Hepatic stellate cell (primary cell): ENCODE results near the gene SPINT4.
"Not testable (repeated sequence)": the region's sequence is repeated elsewhere in the genome, so short reads cannot be mapped to it uniquely, and the experiment has no call there.

Experiments used
- DNase-seq: peaks from one replicate; pipeline ENCODE4 v3.0.0; 2011; ENCODE audit warnings: low spot score

SPINT4 gene

DNA sequence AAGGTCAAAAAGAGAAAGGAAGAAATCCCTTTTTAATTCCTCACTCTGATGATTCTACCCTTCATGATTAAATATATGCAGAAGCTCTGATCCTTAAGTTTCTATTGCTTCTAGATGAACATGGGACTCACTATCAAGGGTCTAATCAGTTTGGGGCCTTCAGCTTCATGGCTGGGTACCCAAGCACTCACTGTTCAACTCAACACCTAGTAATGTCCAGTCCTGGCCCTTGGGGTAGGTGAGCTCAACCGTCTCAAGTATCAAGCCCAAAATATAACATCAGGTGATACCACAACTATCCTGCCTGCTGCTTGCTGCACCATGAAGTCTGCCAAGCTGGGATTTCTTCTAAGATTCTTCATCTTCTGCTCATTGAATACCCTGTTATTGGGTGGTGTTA lies at the start of gene SPINT4:
Gene SPINT4 (plus strand): TSS at position 301 of the 400 bp plus-strand sequence. CDS start 21 bp downstream, at position 322.
- no peak for DNase-seq

DNA sequence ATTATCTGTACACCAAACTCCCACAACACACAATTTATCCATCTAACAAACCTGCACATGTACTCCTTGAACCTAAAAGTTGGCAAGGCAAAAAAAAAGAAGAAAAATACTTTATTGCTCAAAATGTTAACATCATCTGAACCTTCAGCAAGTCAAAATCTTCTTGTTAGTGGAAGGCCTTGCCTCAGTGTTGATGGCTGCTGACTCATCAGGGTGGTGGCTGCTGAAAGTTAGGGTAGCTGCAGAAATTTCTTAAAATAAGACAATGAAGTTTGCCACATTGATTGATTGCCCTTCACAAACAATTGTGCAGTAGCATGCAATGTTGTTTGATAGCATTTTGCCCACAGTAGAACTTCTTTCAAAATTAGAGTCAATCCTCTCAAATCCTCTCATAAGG lies 49.4 kb upstream of the SPINT4 start:
- DNase-seq: no peak

- no peak for DNase-seq
Observed at GRCh38 chr20:45679650-45680049, 42.5 kb upstream of the SPINT4 start.

DNA sequence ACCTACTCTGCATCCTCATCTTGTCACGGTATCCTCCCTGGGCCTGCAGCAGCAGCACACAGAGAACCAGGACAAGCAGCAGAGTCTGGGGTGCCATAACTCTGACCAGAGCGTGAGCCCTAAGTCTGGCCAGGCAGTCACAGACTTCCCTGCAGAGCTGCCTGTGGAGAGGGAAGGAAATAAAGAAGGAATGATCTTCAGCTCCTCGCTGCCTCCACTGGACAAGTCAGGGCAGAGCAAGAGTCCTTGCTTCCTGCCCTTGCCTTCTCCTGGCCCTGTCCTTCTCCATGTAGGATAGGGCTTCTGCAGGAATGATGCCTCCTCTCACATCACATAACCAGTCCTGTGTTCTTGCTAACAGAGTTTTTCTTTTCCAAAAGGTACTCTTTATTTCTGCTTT lies 36.3 kb upstream of the SPINT4 start:
- peak; percentile 3 for DNase-seq

- not testable (repeated sequence) for DNase-seq
Observed at GRCh38 chr20:45693346-45693745, 28.8 kb upstream of the SPINT4 start.

- DNase-seq: no peak
Observed at GRCh38 chr20:45695496-45695895, 26.7 kb upstream of the SPINT4 start.

- DNase-seq: no peak
Observed at GRCh38 chr20:45701104-45701503, 21.0 kb upstream of the SPINT4 start.

GRCh38 chr20:45701873-45702272 lies 20.3 kb upstream of the SPINT4 start, which contains the start of gene WFDC13:
Gene WFDC13, plus strand, starts transcription at chr20:45702038. Its CDS starts 86 bp downstream, at chr20:45702124.
- no peak for DNase-seq

GRCh38 chr20:45704969-45705637 lies 17.0 kb upstream of the SPINT4 start, which contains the start of gene WFDC10B:
Gene WFDC10B, minus strand, starts transcription at chr20:45705019. Its CDS starts 19,027 bp downstream, at chr20:45685992.
- DNase-seq: no peak

- DNase-seq: not testable (repeated sequence)
Observed at GRCh38 chr20:45716141-45716688, 5.9 kb upstream of the SPINT4 start.

GRCh38 chr20:45725134-45725533 lies 3.0 kb downstream of the SPINT4 start:
- no peak for DNase-seq

DNA sequence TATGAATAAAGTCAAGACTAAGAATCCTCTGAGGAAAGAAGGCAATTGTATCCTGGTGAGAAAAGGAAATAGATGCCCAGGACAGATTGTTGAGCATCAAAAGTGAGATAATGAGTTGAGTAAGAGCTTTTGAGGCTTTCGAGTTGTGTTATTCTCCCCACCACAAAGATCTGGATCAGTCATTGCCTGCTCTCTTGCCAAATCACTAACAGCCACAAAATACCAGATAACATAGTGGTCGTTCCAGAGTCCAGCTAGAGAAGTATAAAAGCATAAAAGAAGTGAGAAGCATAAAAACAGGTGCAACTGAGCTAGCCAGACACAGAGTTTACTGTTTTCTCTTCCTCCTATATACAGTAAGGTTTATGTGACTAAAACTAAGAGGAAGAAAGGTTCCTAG lies 4.9 kb downstream of the SPINT4 start:
- DNase-seq: no peak

- no peak for DNase-seq
Observed at GRCh38 chr20:45732199-45732598, 10.1 kb downstream of the SPINT4 start.

- no peak for DNase-seq
Observed at GRCh38 chr20:45735552-45735951, 13.4 kb downstream of the SPINT4 start.

DNA sequence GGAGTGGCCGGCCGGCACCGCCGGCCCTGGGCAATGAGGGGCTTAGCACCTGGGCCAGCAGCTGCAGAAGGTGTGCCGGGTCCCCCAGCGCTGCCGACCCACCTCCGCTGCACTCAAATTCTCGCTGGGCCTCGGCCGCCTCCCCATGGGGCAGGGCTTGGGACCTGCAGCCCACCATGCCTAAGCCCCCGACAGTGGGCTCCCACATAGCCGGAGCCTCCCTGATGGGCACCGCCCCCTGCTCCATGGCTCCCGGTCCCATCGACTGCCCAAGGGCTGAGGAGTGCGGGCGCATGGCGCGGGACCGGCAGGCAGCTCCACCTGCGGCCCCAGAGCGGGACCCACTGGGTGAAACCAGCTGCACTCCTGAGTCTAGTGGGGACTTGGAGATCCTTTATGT lies 13.8 kb downstream of the SPINT4 start:
- DNase-seq: no peak

DNA sequence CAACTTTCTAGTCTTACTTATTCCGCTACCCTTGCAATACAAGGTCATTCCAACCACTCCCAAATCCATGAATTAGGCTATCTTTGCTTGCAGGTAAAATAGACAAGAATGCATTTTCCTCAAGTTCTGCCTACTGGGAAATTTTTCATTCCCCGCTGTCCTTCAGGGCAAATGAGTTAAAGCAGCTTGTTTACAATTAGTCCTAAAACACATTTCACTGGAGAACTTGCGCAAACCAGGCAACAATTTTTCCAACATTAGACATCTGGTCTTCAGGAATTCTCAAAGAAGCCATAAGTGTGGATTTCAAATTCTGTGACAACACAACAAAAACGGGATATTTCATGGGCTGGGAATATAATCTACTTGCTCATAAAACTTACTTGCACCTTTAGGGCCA lies 20.4 kb downstream of the SPINT4 start:
- no peak for DNase-seq

DNA sequence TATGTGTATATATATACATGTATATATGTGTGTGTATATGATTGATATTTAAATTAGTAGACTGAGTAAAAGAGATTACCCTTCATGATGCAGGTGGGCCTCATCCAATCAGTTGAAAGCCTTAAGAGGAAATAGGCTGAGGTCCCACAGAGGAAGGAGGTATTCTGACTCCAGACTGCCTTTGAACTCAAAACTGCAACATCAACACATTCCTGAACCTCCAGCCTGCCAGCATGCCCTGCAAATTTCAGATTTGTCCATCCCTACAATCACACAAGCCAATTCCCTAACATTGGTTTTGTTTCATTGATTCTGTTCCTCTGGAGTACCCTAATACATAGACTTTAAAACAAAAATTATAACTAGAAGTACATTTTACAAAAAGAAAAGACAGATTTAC lies 22.9 kb downstream of the SPINT4 start:
- no peak for DNase-seq

DNA sequence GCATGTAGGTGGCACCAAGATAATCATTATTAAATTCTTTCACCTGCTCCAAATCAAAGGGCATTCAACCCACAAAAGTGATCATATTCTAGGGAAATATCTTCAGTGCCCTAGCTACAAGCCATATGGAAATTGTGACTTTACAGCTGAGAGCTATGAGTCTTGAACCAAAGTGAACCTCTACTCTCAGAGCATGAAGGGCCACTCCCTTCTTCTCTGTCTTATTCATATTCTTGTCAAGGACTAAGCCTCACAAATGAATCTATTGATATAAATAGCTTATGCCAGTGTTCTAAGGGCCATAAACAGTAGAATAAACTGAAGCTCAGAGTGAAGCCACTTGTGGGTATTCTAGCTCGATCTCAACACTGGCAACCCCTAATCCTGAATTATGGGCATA lies 29.6 kb downstream of the SPINT4 start:
- no peak for DNase-seq

- no peak for DNase-seq
Observed at GRCh38 chr20:45752746-45753145, 30.6 kb downstream of the SPINT4 start.

DNA sequence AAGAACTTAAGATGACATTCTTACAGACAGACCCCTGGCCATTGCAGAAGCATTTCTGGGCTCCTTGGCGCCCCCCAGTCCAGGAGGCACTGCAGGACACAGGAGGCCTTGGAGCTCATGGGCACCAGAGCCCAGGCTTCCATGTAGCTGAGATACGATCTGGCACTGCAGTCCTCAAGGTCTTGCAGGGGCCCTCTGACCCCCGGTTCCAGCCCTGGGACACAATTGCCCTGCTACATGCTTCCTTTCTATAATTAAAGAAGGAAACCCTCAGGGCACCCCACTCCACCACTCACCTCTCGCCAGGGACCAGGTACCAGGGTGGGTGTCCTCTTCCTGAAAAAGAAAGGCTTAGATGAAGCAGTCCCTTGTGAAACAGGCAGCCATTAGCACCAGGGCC lies 35.9 kb downstream of the SPINT4 start:
- DNase-seq: no peak

GRCh38 chr20:45759921-45760320 lies 37.8 kb downstream of the SPINT4 start:
- DNase-seq: not testable (repeated sequence)

DNA sequence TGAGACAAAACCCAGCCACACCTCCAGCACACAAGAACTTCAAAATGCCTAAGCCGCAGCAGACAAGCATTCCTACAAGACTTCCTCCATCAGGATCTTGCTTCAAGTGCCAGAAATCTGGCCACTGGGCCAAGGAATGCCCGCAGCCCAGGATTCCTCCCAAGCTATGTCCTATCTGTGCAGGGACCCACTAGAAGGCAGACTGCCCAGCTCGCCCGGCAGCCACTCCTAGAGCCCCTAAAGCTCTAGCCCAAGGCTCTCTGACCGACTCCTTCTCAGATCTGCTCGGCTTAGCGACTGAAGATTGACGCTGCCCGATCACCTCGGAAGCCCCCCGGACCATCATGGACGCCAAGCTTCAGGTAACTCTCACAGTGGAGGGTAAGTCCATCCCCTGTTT lies 39.8 kb downstream of the SPINT4 start:
- DNase-seq: not testable (repeated sequence)

DNA sequence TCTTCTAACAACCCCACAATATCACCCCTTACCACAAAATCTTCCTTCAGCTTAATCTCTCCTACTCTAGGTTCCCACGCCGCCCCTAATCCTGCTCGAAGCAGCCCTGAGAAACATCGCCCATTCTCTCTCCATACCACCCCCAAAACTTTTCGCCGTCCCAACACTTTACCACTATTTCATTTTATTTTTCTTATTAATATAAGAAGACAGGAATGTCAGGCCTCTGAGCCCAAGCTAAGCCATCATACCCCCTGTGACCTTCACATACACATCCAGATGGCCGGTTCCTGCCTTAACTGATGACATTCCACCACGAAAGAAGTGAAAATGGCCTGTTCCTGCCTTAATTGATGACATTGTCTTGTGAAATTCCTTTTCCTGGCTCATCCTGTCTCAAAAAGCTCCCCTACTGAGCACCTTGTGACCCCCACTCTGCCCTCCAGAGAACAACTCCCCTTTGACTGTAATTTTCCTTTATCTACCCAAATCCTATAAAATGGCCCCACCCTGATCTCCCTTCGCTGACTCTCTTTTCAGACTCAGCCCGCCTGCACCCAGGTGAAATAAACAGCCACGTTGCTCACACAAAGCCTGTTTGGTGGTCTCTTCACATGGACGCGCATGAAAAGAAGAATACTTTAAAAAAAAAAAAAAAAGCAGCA lies 42.6 kb downstream of the SPINT4 start:
- DNase-seq: not testable (repeated sequence)
